Measurements from ENCODE around the gene LTBP4.
"Not testable (repeated sequence)": the region's sequence is repeated elsewhere in the genome, so short reads cannot be mapped to it uniquely, and the experiment has no call there.

The LTBP4 gene

GRCh38 chr19:40630571-40631160 is 29.5 kb downstream of the LTBP4 start:
- no peak for DNase-seq (ENCODE audit: low read depth)

- DNase-seq (ENCODE audit: low read depth) = no peak
These were observed 31.3 kb downstream of the LTBP4 start for GRCh38 chr19:40632311-40633036.

GRCh38 chr19:40633207-40633606 is 32.0 kb downstream of the LTBP4 start:
- DNase-seq (ENCODE audit: low read depth) = peak; percentile 59

- DNase-seq (ENCODE audit: low read depth) = no peak
These were observed 37.2 kb downstream of the LTBP4 start for GRCh38 chr19:40638327-40638726.

- no peak for DNase-seq (ENCODE audit: low read depth)
These were observed 38.4 kb downstream of the LTBP4 start for GRCh38 chr19:40639638-40639982.

- no peak for DNase-seq (ENCODE audit: low read depth)
These were observed 39.6 kb downstream of the LTBP4 start for GRCh38 chr19:40640744-40641143.

GRCh38 chr19:40641281-40641680 is 40.1 kb downstream of the LTBP4 start:
- no peak for DNase-seq (ENCODE audit: low read depth)

- no peak for DNase-seq (ENCODE audit: low read depth)
These were observed 41.0 kb downstream of the LTBP4 start for GRCh38 chr19:40642051-40642706.

- DNase-seq (ENCODE audit: low read depth) = no peak
These were observed 41.7 kb downstream of the LTBP4 start for GRCh38 chr19:40642757-40643305.

- peak; percentile 30 for DNase-seq (ENCODE audit: low read depth)
These were observed 45.6 kb downstream of the LTBP4 start for GRCh38 chr19:40646743-40647254.

- DNase-seq (ENCODE audit: low read depth) = not testable (repeated sequence)
These were observed 48.9 kb downstream of the LTBP4 start for GRCh38 chr19:40649903-40650675.

GRCh38 chr19:40650749-40651305 is 49.7 kb downstream of the LTBP4 start:
- no peak for DNase-seq (ENCODE audit: low read depth)

GRCh38 chr19:40652303-40652702 is 51.1 kb downstream of the LTBP4 start:
- DNase-seq (ENCODE audit: low read depth) = not testable (repeated sequence)

- DNase-seq (ENCODE audit: low read depth) = not testable (repeated sequence)
These were observed 54.5 kb downstream of the LTBP4 start for GRCh38 chr19:40655684-40656083.

GRCh38 chr19:40658031-40658430 is 56.9 kb downstream of the LTBP4 start:
- no peak for DNase-seq (ENCODE audit: low read depth)

- no peak for DNase-seq (ENCODE audit: low read depth)
These were observed 57.9 kb downstream of the LTBP4 start for GRCh38 chr19:40659116-40659515.

- no peak for DNase-seq (ENCODE audit: low read depth)
These were observed 58.4 kb downstream of the LTBP4 start for GRCh38 chr19:40659566-40659965.

- DNase-seq (ENCODE audit: low read depth) = no peak
These were observed 60.4 kb downstream of the LTBP4 start for GRCh38 chr19:40661616-40662015.

- DNase-seq (ENCODE audit: low read depth) = peak; percentile 84
These were observed 61.9 kb downstream of the LTBP4 start for GRCh38 chr19:40662925-40663694.

GRCh38 chr19:40663695-40664692 is 62.8 kb downstream of the LTBP4 start:
- no peak for DNase-seq (ENCODE audit: low read depth)

All from ELR (cell line).